ENCODE data around the gene WDR83.
A peak's percentile ranks its signal among the peaks of the same experiment; 100 is the strongest.

The WDR83 gene

GRCh38 chr19:12715102-12715501 lies 48.5 kb downstream of the WDR83 start:
- DNase-seq (ENCODE audit: low read depth, low spot score) = no peak

DNA sequence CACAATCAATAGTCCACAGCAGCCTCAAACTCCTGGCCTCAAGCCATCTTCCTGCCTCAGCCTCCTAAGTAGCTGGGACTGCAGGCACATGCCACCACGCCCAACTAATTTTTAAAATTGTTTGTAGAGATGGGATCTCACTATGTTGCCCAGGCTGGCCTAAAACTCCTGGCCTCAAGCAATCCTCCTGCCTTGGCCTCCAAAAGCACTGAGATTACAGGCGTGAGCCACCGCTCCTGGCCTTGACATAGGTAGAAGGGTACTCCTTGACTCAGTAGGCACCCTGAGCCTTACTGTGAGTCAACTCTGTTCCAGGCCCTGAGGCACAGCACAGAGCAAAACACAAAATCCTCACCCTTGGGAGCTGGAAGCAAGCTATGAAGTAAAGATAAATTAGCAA lies 49.3 kb downstream of the WDR83 start:
- DNase-seq (ENCODE audit: low read depth, low spot score) = no peak

DNA sequence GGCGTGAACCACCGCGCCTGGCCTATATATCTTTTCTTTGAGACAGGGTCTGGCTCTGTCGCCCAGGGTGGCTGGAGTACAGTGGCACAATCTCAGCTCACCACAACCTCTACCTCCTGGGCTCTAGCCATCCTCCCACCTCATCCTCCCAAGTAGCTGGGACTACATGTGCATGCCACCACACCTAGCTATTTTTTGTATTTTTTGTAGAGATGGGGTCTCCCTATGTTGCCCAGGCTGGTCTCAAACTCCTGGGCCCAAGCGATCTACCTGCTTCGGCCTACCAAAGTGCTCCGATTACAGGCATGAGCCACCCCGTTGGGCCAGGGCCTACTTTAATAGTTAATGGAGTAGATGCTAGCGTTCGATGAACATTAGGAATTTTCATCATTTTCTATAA lies 53.7 kb downstream of the WDR83 start:
- no peak for DNase-seq (ENCODE audit: low read depth, low spot score)

DNA sequence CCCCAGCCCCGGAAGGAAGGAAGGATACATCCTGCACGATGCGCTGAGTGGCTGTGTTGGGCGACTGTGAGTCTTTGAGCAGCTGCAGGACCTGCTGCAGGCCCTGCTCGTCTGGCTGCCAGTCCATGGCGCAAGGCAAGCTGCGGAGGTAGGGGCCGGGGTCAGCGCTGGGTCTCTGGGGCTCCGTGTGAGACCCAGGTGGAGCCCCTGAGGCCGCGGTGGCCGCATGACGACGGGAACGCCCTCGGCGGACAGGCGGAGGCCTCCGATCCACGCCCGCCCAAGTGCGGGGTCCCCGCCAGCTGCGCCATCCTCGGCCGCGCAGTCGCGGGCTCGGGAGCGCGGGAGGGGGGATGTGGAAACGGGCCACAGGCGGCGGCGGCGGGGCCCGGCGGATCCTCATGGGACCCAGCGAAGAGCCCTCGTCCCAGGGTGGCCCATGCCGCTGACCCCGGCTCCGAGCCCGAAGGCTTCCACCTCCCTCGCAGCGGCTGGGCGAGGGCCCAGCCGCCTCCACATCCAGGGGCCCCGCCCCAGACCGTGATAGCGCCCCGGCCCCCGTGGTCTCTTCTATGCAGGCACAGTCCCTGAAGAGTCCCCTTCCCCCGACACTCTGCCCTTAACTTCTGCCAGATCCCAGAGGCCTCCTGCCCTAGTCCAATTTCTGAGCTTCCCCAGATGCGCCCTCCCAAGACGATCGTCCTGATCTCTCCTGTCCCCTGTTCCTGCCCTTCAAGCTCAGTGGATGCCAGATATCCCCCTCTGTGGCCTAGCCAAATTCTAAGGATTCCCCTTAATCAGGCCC lies 54.4 kb downstream of the WDR83 start:
- no peak for DNase-seq (ENCODE audit: low read depth, low spot score)

DNA sequence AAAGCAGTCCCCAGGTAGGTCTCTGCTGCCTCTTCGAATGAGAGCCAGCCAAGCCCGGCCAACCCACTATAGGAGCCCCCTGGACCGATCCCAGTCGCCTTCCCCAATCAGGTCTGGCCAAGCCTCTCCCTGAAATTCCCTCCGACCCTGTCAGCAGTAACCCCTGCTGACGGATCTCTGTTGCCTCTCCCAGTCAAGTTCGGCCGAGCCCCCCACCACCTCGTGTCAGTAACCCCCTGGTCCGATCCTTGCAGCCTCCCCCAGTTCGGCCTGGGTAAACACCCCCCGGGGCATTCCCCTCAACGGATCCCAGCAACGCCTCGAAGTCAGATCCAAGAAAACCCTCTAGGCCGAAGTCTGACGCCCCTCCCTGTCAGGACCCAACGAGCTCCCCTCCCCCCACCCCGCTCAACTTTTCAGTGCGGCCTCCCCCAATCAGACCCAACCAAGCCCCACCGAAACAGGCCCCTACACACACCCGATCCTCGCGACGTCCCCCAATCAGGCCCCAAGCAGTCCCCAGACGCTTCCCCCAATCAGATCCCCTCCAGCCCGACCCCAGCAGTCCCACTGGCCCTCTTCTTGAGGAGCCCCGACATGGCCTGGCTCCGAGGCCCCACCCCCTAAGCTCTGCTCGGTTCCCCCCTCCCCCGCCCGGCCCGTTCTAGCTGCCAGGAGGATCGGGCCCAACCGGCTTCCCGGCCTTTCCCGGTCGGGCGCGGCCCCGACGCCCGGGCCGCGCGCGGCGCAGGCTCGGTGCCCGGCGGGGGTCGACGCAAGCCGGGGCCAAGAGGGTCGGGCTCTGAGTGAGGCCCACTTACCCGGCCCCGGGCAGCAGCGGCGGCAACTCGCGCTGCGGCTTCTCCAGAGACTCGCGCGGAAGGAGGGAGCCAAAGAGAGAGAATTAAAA lies 55.3 kb downstream of the WDR83 start:
- peak; percentile 47 for DNase-seq (ENCODE audit: low read depth, low spot score)

- peak; percentile 93 for DNase-seq (ENCODE audit: low read depth, low spot score)
Observed at GRCh38 chr19:12722566-12723380, 56.2 kb downstream of the WDR83 start.

DNA sequence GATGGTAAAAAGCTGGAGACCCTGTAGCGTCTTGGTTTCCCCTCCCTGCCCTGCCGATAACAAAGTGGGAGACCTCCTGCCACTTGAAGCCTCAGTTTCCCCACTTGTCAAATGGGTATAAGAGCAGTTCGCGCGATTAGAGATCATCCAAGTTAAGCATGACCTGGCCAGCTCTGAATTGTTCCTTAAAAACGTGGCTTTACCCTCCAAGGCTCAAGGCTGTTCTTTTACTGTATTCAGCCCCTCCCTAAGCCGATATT lies 56.7 kb downstream of the WDR83 start:
- DNase-seq (ENCODE audit: low read depth, low spot score) = no peak

- DNase-seq (ENCODE audit: low read depth, low spot score) = no peak
Observed at GRCh38 chr19:12723641-12724426, 57.2 kb downstream of the WDR83 start, which contains the start of gene TNPO2. TSS of gene TNPO2 (minus strand) at chr19:12723932. CDS start at chr19:12720977, 2,955 bp downstream.
